WTC11 (cell line): ENCODE results near the gene SLC7A8.

ENCODE experiments used
- ATF6 ChIP-seq: sonication (generic); formaldehyde crosslinking; IDR thresholded peaks from 2 replicates; pipeline ENCODE4 v1.8.1; 2023; ENCODE audit warnings: mild to moderate bottlenecking, missing genetic modification reagents
- CREB1 ChIP-seq: sonication (generic); formaldehyde crosslinking; IDR thresholded peaks from 2 replicates; pipeline ENCODE4 v1.8.0; 2023; ENCODE audit warnings: mild to moderate bottlenecking, missing genetic modification reagents
- CTCF ChIP-seq: fragments of 200-600 bp; IDR thresholded peaks from 2 replicates; pipeline ENCODE4 v1.8.0; 2022; ENCODE audit warnings: antibody characterized with exemption
- E2F1 ChIP-seq: sonication (generic); formaldehyde crosslinking; IDR thresholded peaks from 2 replicates; pipeline ENCODE4 v1.8.0; 2022; ENCODE audit warnings: mild to moderate bottlenecking, missing genetic modification reagents
- RELA ChIP-seq: sonication (generic); formaldehyde crosslinking; IDR thresholded peaks from 2 replicates; pipeline ENCODE4 v1.8.1; 2022; ENCODE audit warnings: missing genetic modification reagents, mild to moderate bottlenecking, borderline replicate concordance

GRCh38 chr14:23125933-23126524, 57.4 kb downstream of the SLC7A8 start:
- no peak for TF ChIP-seq CREB1
- no peak for TF ChIP-seq CTCF
- TF ChIP-seq E2F1 (CRISPR knock-in tag), result no peak
- TF ChIP-seq ATF6 (CRISPR knock-in tag), result no peak
- TF ChIP-seq RELA, result no peak
